Lower leg skin (tissue), 4 donors: ENCODE results near the gene NIP7. TPM values are rescaled to one million over a fixed set of nuclear protein-coding genes. Genes with fewer than 3 reads are reported as not detected.

Source experiments
- DNase-seq, 2 donors: peaks; one replicate each; pipeline ENCODE4 v3.0.0-alpha.2; 2019; ENCODE audit warnings: low spot score in 2 of 2
- H3K4me3 ChIP-seq: fragments of 200-600 bp; sonication (generic); 2 replicates; pipeline ENCODE4 v1.5.1; 2017; ENCODE audit warnings: mild to moderate bottlenecking, low read depth; ENCODE audit not compliant: poor library complexity, severe bottlenecking
- CTCF ChIP-seq, 3 donors: fragments of 450-650 bp; IDR thresholded peaks; one replicate each; pipeline ENCODE4 v1.5.1; 2016; ENCODE audit warnings: antibody characterized with exemption in 3 of 3, mild to moderate bottlenecking in 3 of 3, moderate library complexity in 2 of 3
- POLR2A ChIP-seq, 2 donors: fragments of 450-650 bp; IDR thresholded peaks; one replicate each; pipeline ENCODE4 v1.6.1; 2016 to 2017; ENCODE audit warnings: antibody characterized with exemption in 2 of 2, mild to moderate bottlenecking in 1 of 2, moderate library complexity in 1 of 2
- WGBS, 2 donors: methylation state at CpG; one replicate each; pipeline ENCODE4 v1.1.5; 2018; 5-methylcytosine and 5-hydroxymethylcytosine counted together
- intact Hi-C: fragments of 100-400 bp; cut with DNase I; formaldehyde crosslinking; loops from one replicate; pipeline ENCODE4 v1.15.0; 2023; ENCODE audit warnings: low total_unique reads
- total RNA-seq, 4 donors: library from RNA; depleted of rRNA; stranded (reverse); fragments of >200 nt; gene quantifications; one replicate each; pipeline ENCODE4 v1.1.0, GENCODE V29; 2016

NIP7 gene
- total RNA-seq, 4 donors from 2014 or later, result 11.0 to 13.8 (median 12.7) TPM

GRCh38 chr16:69371564-69371963 is 32.0 kb downstream of the NIP7 start:
- H3K4me3 ChIP-seq, result no peak overlapping the region
- intact Hi-C loops, result no loop called here
- 94 to 96% methylated on average over 2 of the region's 2 CpGs for WGBS, 2 donors
- TF ChIP-seq CTCF (IDR thresholded peaks at IDR 0.05) (no peak), POLR2A (IDR thresholded peaks at IDR 0.05) (no peak)
- no peak for DNase-seq

DNA sequence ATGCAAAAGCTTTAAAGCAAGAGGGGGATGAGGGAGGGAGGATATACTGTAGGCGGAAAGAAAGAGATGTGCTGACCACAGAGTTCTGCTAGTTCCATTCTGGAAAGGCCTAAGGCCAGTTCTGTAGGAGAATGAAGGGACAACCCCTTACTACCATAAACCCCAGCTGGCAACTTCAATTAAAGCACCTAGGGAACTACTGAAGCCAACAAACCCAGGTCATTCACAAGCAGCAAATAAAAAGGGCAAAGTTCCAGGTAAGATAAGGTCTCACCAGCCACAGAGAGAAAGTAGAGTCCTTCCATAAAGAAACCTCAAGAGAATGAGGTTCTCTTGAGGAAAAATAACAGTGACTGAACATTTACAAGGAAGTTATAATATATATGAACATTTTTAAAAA is 33.4 kb downstream of the NIP7 start:
- no peak for TF ChIP-seq POLR2A (IDR thresholded peaks at IDR 0.05)
- no peak for TF ChIP-seq CTCF (IDR thresholded peaks at IDR 0.05)
- intact Hi-C loops, result no loop called here
- H3K4me3 ChIP-seq, result no peak overlapping the region
- 79 to 91% methylated on average over 1 of the region's 1 CpG for WGBS, 2 donors
- DNase-seq, result no peak

DNA sequence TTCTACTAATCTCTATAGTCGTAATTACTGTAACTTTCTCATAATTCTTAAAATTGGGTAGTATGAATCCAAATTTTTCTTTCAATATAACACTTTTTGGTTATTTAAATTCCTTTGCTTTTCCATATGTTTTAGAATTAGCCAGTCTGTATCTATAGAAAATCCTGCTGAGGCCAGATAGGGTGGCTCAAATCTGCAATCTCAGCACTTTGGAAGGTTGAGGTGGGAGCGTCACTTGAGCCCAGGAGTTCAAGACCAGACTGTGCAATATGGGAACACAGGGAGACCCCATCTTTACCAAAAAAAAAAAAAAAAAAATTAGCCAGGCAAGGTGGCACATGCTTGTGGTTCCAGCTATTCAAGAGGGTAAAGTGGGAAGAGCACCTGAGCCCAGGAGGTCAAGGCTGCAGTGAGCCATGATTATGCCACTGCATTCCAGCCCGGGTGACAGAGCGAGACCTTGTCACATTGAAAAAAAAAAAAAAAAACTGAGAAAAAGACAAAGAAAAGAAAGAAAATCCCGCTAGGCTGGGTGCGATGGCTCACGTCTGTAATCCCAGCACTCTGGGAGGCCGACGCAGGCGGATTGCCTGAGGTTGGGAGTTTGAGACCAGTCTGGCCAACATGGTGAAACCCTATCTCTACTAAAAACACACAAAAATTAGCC is 37.0 kb downstream of the NIP7 start:
- intact Hi-C loops, result no loop called here
- DNase-seq, result no peak
- WGBS, 2 donors, result 94 to 96% methylated on average over 10 of the region's 10 CpGs
- no peak overlapping the region for H3K4me3 ChIP-seq
- TF ChIP-seq POLR2A (IDR thresholded peaks at IDR 0.05) (no peak), CTCF (IDR thresholded peaks at IDR 0.05) (no peak)

- TF ChIP-seq CTCF (IDR thresholded peaks at IDR 0.05) (no peak), POLR2A (IDR thresholded peaks at IDR 0.05) (no peak)
- no peak for DNase-seq
- 88 to 96% methylated on average over 1 of the region's 1 CpG for WGBS, 2 donors
- intact Hi-C loops, result no loop called here
- H3K4me3 ChIP-seq, result no peak overlapping the region
Observed at GRCh38 chr16:69378036-69378435, 38.5 kb downstream of the NIP7 start.

DNA sequence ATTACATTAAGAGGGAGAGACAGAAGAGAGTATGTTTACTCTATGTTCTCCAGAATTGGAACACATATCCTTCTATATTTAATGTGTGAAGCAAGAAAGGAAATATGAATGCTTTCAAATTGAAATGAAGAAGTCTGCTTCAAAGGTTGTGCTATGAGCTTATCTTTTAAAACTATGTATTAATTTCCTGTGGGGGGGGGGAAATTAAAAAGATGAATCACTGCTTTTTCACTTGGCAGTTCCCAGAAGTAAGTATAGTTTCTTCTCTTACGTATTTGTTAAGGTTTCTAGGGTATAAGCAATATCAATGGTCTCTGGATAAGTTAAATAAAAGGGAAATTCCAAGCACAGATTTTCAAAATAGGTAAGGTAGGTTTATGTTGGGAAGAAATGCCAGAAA is 39.2 kb downstream of the NIP7 start:
- intact Hi-C loops, result no loop called here
- 74 to 76% methylated on average over 1 of the region's 1 CpG for WGBS, 2 donors
- no peak for TF ChIP-seq POLR2A (IDR thresholded peaks at IDR 0.05)
- TF ChIP-seq CTCF (IDR thresholded peaks at IDR 0.05), result no peak
- no peak overlapping the region for H3K4me3 ChIP-seq
- no peak for DNase-seq

DNA sequence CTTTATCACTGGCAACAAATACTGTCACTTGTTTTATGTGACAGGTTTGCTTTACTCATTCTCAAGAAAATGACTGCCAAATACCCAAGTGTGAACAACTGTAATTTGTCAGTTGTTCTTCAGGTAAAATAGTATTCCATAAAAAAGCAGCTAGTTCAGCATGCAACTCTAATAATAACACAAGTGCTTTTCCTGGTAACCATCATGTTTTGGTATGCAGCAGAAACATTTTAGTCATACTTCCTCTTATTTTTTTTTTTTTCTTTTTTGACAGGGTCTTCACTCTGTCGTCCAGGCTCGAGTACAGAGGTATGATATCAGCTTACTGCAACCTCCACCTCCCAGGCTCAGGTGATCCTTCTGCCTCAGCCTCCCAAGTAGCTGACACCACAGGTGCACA is 41.7 kb downstream of the NIP7 start:
- 68 to 77% methylated on average over 2 of the region's 2 CpGs for WGBS, 2 donors
- TF ChIP-seq CTCF (IDR thresholded peaks at IDR 0.05), result no peak
- no peak for TF ChIP-seq POLR2A (IDR thresholded peaks at IDR 0.05)
- no peak for DNase-seq
- H3K4me3 ChIP-seq, result no peak overlapping the region
- intact Hi-C loops, result no loop called here
